GDM1 (cell line): ENCODE data around the gene YJEFN3.

Experiments used
- DNase-seq: peaks from one replicate; lab custom pipeline; 2025; lab: John Stamatoyannopoulos, UW

YJEFN3 gene

GRCh38 chr19:19540064-19540714 lies 11.5 kb downstream of the YJEFN3 start:
- no peak for DNase-seq

- no peak for DNase-seq
Observed at GRCh38 chr19:19540715-19541515, 12.2 kb downstream of the YJEFN3 start.

- DNase-seq = no peak
Observed at GRCh38 chr19:19541616-19542015, 12.9 kb downstream of the YJEFN3 start.

GRCh38 chr19:19542507-19542906 lies 13.8 kb downstream of the YJEFN3 start:
- DNase-seq = no peak

GRCh38 chr19:19543101-19543500 lies 14.4 kb downstream of the YJEFN3 start:
- no peak for DNase-seq

GRCh38 chr19:19543640-19544039 lies 14.9 kb downstream of the YJEFN3 start:
- no peak for DNase-seq

- no peak for DNase-seq
Observed at GRCh38 chr19:19544257-19544953, 15.7 kb downstream of the YJEFN3 start.

GRCh38 chr19:19544954-19545591 lies 16.4 kb downstream of the YJEFN3 start:
- no peak for DNase-seq

GRCh38 chr19:19545707-19546106 lies 17.0 kb downstream of the YJEFN3 start:
- no peak for DNase-seq

GRCh38 chr19:19546751-19547162 lies 18.0 kb downstream of the YJEFN3 start:
- DNase-seq = no peak

GRCh38 chr19:19547674-19548336 lies 19.1 kb downstream of the YJEFN3 start:
- no peak for DNase-seq

GRCh38 chr19:19548915-19549759 lies 20.4 kb downstream of the YJEFN3 start:
- no peak for DNase-seq

GRCh38 chr19:19549804-19550464 lies 21.2 kb downstream of the YJEFN3 start:
- no peak for DNase-seq

GRCh38 chr19:19550485-19550929 lies 21.8 kb downstream of the YJEFN3 start:
- DNase-seq = no peak

- DNase-seq = no peak
Observed at GRCh38 chr19:19550972-19551852, 22.5 kb downstream of the YJEFN3 start.

- DNase-seq = no peak
Observed at GRCh38 chr19:19551853-19552192, 23.1 kb downstream of the YJEFN3 start.

- DNase-seq = no peak
Observed at GRCh38 chr19:19552798-19553197, 24.1 kb downstream of the YJEFN3 start.

GRCh38 chr19:19553670-19554069 lies 25.0 kb downstream of the YJEFN3 start:
- DNase-seq = no peak
